Activated naive CD8-positive, alpha-beta T cell treated with anti-CD3 and anti-CD28 coated beads, Interleukin-2, amount 50 U/mL, for 24 hours (primary cell): Measurements from ENCODE around the gene DENND1B.
"Not testable (repeated sequence)": the region's sequence is repeated elsewhere in the genome, so short reads cannot be mapped to it uniquely, and the experiment has no call there.

Source experiments
- ATAC-seq: fragments of 150-1000 bp; cut with Tn5 transposase; one replicate; pipeline ENCODE4 v1.10.0; 2021
- DNase-seq: peaks from one replicate; pipeline ENCODE4 v3.0.0; 2021
- H3K27ac Mint-ChIP-seq: one replicate; pipeline ENCODE4 v1.8.0; 2021; ENCODE audit warnings: mild to moderate bottlenecking, mixed read lengths
- H3K27me3 Mint-ChIP-seq: one replicate; pipeline ENCODE4 v1.8.0; 2021; ENCODE audit warnings: mixed read lengths
- H3K36me3 Mint-ChIP-seq: one replicate; pipeline ENCODE4 v1.8.0; 2021; ENCODE audit warnings: low read depth, mixed read lengths
- H3K4me1 Mint-ChIP-seq: one replicate; pipeline ENCODE4 v1.8.0; 2021; ENCODE audit warnings: mixed read lengths
- H3K4me3 Mint-ChIP-seq: one replicate; pipeline ENCODE4 v1.8.0; 2021; ENCODE audit warnings: mild to moderate bottlenecking, moderate library complexity, mixed read lengths
- H3K9me3 Mint-ChIP-seq: one replicate; pipeline ENCODE4 v1.8.0; 2021; ENCODE audit warnings: mixed read lengths

The DENND1B gene

DNA sequence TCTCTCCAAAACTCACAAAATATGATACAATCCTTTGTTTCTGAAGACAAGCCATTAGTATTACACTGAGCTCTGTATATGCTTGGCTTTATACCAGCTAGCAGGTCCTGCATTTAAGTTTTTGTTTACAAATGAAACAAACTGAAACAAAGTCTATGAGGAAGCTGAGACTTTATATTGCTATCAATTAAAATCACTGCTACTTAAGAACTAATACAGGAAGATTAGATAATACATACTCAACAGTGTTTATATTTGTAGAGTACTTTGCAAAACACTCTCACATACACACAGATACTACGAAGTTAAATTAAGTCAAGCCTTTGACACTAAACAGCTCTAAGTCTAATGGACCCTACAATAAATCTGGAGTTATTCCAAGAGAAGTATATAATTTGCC, 259.9 kb downstream of the DENND1B start:
- DNase-seq (no peak), ATAC-seq (no peak)
- Mint-ChIP-seq H3K27me3 (no peaks in the 10 kb centered on the region), H3K27ac (no peak overlapping the region), H3K4me3 (no peak overlapping the region), H3K4me1 (no peaks in the 10 kb centered on the region), H3K36me3 (peaks cover 3% of the 10 kb centered on the region), H3K9me3 (no peaks in the 10 kb centered on the region)

DNA sequence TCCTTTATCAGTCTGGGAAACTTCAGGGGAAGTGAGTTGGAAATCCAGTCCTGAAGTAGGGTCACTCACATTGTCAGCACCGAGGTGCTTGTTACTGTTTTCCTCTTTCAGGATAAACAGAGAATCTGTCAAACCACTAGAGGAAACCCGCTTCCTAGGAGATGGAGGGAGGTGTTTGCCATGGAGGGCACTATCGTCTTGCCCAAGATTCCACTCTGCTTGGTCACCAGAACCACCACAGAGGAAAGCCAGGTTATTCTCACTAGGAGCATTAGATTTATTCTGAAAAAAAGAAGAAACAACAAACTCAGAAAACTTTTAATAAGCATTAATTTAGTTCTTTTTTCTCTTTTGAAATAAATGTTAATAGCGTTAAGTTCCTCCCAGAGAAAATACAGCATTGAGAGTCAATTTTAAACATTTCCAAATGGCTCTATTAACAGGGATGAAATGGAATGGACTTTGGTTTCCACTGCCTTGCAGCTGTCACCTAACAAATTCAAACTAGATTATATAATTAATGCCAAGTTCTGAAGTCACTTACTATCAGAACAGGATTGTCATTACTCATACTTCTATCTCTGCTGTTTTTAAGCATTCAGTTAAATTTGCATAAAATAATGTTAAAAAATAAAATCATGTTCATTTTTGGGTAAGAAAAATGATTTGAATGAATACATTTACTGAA, 264.4 kb downstream of the DENND1B start:
- Mint-ChIP-seq H3K9me3 (no peaks in the 10 kb centered on the region), H3K27me3 (no peaks in the 10 kb centered on the region), H3K36me3 (peaks cover 4% of the 10 kb centered on the region), H3K4me3 (no peak overlapping the region), H3K27ac (no peak overlapping the region), H3K4me1 (no peaks in the 10 kb centered on the region)
- ATAC-seq (no peak), DNase-seq (no peak)

- DNase-seq (no peak), ATAC-seq (no peak)
- no peak overlapping the region for H3K4me3 Mint-ChIP-seq
- H3K27ac Mint-ChIP-seq: no peak overlapping the region
- no peaks in the 10 kb centered on the region for H3K36me3 Mint-ChIP-seq
- no peaks in the 10 kb centered on the region for H3K4me1 Mint-ChIP-seq
- H3K27me3 Mint-ChIP-seq: peaks cover 5% of the 10 kb centered on the region
- no peaks in the 10 kb centered on the region for H3K9me3 Mint-ChIP-seq
Observed at GRCh38 chr1:197496722-197497121, 278.6 kb downstream of the DENND1B start.

DNA sequence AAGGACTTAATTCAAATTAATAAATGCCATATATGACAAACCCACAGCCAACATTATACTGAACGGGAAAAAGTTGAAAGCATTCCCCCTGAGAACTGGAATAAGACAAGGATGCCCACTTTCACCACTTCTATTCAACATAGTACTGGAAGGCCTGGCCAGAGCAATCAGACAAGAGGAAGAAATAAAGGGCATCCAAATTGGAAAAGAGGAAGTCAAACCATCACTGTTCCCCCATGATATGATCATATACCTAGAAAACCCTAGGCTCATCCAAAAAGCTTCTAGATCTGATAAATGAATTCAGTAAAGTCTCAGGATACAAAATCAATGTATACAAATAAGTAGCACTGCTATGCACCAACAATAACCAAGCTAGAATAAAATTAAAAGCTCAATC, 283.8 kb downstream of the DENND1B start:
- H3K27ac Mint-ChIP-seq, DNase-seq, H3K27me3 Mint-ChIP-seq, H3K9me3 Mint-ChIP-seq, ATAC-seq, H3K36me3 Mint-ChIP-seq, H3K4me1 Mint-ChIP-seq, H3K4me3 Mint-ChIP-seq: not testable (repeated sequence)

GRCh38 chr1:197486946-197487345, 288.3 kb downstream of the DENND1B start:
- no peak overlapping the region for H3K4me3 Mint-ChIP-seq
- ATAC-seq (no peak), DNase-seq (no peak)
- H3K4me1 Mint-ChIP-seq: no peaks in the 10 kb centered on the region
- H3K27ac Mint-ChIP-seq: no peak overlapping the region
- H3K27me3 Mint-ChIP-seq: peaks cover 3% of the 10 kb centered on the region
- no peaks in the 10 kb centered on the region for H3K36me3 Mint-ChIP-seq
- peaks cover 6% of the 10 kb centered on the region for H3K9me3 Mint-ChIP-seq

DNA sequence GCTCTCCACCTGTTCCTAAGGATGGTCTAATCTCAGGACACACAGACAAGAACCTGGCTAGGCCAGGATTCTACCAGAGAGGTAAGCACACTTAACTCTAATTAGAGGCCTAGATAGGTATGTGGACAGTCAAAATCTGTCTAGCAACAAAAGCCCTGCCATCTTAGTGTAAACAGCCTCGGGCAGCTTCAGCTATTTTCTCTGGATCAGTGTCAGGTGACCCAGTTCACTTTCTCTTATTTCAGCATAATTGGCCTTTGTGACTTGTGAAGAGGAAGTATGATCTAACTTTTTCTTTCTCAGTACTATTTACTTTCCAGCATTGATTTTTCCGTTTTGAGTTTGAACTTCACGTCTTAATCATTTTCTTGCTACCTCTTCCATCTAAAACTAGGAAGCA, 289.5 kb downstream of the DENND1B start:
- H3K36me3 Mint-ChIP-seq: no peaks in the 10 kb centered on the region
- no peak overlapping the region for H3K4me3 Mint-ChIP-seq
- DNase-seq: no peak
- peaks cover 3% of the 10 kb centered on the region for H3K27me3 Mint-ChIP-seq
- H3K4me1 Mint-ChIP-seq: peaks cover 10% of the 10 kb centered on the region
- no peak overlapping the region for H3K27ac Mint-ChIP-seq
- no peak for ATAC-seq
- peaks cover 6% of the 10 kb centered on the region for H3K9me3 Mint-ChIP-seq

- Mint-ChIP-seq H3K4me1 (peaks cover 10% of the 10 kb centered on the region), H3K27ac (no peak overlapping the region), H3K36me3 (no peaks in the 10 kb centered on the region), H3K27me3 (no peaks in the 10 kb centered on the region), H3K9me3 (no peaks in the 10 kb centered on the region), H3K4me3 (no peak overlapping the region)
- peak; percentile 14 for DNase-seq
- ATAC-seq: peak; percentile 86
Observed at GRCh38 chr1:197481101-197481500, 294.2 kb downstream of the DENND1B start.

DNA sequence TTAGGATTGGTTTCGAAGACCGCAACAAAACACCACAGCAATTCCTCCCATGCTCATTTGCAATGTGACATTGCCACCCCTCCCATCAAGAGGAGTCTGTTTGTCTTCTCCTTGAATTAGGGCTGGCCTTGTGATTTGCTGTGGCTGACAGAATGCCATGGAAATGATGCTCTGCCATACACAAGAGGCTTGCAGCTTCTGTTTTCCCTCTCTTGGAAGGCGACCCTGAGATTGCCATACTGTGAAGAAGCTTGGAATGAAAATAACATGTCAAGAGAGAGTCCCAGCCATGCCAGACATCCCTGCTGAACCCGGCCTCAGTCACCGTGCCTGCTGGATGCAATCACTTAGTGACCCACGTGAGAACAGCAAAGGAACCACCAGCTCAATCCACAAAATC, 294.8 kb downstream of the DENND1B start:
- no peak overlapping the region for H3K27ac Mint-ChIP-seq
- no peak for ATAC-seq

DNA sequence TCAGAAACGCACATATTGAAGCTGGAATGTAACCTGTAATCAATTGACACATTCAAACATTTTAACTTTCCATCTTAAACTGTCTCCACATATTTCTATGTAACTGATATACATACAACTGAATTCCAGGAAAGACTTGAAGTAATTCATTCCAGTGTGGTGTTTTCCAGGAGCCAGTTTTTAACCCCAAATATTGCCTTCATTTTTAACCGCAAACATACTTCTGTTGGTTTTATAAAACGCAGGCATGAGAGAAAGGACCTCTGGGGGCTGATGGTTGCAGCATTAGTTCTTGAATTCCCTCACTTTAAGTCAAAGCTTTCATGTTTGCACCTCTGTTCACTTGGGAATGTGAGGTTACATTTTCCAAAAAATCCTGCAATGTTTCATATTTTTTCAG, 303.1 kb downstream of the DENND1B start:
- no peak for DNase-seq
- no peak overlapping the region for H3K27ac Mint-ChIP-seq
- no peak overlapping the region for H3K4me3 Mint-ChIP-seq
- no peaks in the 10 kb centered on the region for H3K9me3 Mint-ChIP-seq
- H3K4me1 Mint-ChIP-seq: no peaks in the 10 kb centered on the region
- ATAC-seq: no peak
- no peaks in the 10 kb centered on the region for H3K27me3 Mint-ChIP-seq
- H3K36me3 Mint-ChIP-seq: no peaks in the 10 kb centered on the region

More for the DNA sequence above, 294.8 kb downstream of the DENND1B start:
- H3K9me3 Mint-ChIP-seq: no peaks in the 10 kb centered on the region
- H3K4me3 Mint-ChIP-seq: no peak overlapping the region
- no peaks in the 10 kb centered on the region for H3K27me3 Mint-ChIP-seq
- H3K36me3 Mint-ChIP-seq: no peaks in the 10 kb centered on the region
- no peak for DNase-seq
- peaks cover 10% of the 10 kb centered on the region for H3K4me1 Mint-ChIP-seq

DNA sequence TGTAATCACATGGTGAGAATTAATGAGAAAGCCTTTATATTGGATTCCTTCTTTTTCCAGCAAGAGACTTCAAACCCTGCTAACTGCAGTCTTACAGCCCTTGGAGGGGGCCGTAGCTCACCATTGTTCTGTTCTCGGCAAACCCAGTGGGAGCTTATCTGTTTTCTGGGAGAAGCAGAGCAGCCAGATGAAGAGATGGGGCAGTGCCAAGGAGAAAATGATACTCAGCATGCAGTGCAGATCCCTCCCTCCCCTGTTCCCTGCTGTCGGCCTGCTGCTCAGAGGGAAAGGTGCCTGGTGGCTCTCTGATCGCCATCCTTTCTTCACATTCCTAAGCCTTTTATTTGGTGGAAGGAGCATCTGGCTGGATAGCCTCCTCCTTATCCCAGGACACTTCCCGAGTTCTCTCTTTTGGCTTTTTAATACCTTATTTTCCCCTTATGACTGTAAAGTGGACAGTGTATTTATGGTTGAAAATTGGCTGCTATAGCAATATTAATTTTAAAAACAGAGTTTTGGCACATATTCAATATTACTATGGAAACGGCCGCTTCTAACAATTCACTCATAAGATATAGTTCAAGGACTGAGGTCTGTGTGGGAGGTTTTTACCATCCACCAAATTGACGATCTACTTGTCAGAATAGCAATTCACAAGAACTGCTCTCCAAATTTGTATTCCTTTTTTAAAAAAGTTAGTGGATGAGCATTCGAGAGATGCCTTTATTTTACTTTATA, 303.9 kb downstream of the DENND1B start:
- Mint-ChIP-seq H3K36me3 (no peaks in the 10 kb centered on the region), H3K4me1 (no peaks in the 10 kb centered on the region), H3K9me3 (no peaks in the 10 kb centered on the region), H3K27ac (no peak overlapping the region), H3K4me3 (no peak overlapping the region), H3K27me3 (no peaks in the 10 kb centered on the region)
- DNase-seq: no peak
- no peak for ATAC-seq

DNA sequence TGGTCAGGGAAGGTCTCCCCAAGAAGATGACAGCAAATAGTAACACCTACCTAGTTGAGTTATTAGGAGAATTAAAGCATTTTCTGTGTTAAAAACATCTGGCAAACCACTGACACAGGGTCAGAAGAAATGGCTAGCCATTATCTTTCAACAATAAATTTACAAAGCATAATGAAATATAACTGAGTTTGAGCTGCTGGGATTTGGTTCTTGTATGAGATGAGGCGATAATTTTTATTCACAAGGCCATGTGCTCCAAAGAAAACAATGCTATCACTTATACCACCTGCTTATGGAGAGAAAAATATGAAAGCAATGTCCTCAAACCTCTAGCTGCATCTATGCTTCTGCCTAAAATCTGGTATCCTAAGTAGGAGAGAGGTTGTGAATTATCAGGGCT, 304.9 kb downstream of the DENND1B start:
- no peak for ATAC-seq
- Mint-ChIP-seq H3K4me1 (no peaks in the 10 kb centered on the region), H3K27ac (no peak overlapping the region), H3K27me3 (no peaks in the 10 kb centered on the region), H3K9me3 (no peaks in the 10 kb centered on the region), H3K36me3 (no peaks in the 10 kb centered on the region), H3K4me3 (no peak overlapping the region)
- no peak for DNase-seq

DNA sequence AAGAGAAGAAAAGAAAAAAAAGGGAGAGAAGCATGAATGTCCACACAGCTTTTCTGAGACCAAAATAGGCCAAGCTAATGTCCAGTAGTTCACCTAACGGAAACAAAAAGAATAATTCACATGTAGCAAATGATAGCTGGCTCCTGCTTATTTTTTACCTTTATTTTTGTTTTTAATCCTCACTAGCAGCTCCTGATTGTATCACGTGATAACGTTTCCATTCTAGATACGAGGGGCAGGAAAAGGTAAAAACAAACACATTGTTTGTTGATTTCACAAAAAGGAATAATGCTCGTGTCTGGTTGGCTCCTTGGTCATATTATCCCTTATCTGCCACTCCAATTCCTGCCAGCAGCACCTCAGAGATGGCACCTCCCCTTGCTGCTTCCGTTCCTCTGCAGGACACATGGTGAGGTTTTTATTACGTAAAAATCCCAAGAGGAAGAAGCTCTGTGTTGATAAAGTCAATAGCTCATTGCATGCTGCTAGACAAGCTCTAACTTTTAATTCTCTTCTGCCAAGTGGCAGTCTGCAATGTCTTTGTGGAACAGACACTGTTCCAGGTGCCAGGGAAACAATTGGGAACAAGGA, 305.6 kb downstream of the DENND1B start:
- ATAC-seq (no peak), DNase-seq (no peak)
- Mint-ChIP-seq H3K27ac (no peak overlapping the region), H3K27me3 (no peaks in the 10 kb centered on the region), H3K36me3 (no peaks in the 10 kb centered on the region), H3K9me3 (no peaks in the 10 kb centered on the region), H3K4me3 (no peak overlapping the region), H3K4me1 (no peaks in the 10 kb centered on the region)

- H3K36me3 Mint-ChIP-seq: no peaks in the 10 kb centered on the region
- H3K27ac Mint-ChIP-seq: no peak overlapping the region
- no peak for DNase-seq
- H3K4me3 Mint-ChIP-seq: no peak overlapping the region
- no peak for ATAC-seq
- no peaks in the 10 kb centered on the region for H3K27me3 Mint-ChIP-seq
- no peaks in the 10 kb centered on the region for H3K9me3 Mint-ChIP-seq
- no peaks in the 10 kb centered on the region for H3K4me1 Mint-ChIP-seq
Observed at GRCh38 chr1:197468543-197469175, 306.6 kb downstream of the DENND1B start.

GRCh38 chr1:197467881-197468280, 307.4 kb downstream of the DENND1B start:
- Mint-ChIP-seq H3K36me3 (no peaks in the 10 kb centered on the region), H3K4me1 (no peaks in the 10 kb centered on the region), H3K27ac (no peak overlapping the region), H3K4me3 (no peak overlapping the region), H3K9me3 (no peaks in the 10 kb centered on the region), H3K27me3 (no peaks in the 10 kb centered on the region)
- DNase-seq: no peak
- no peak for ATAC-seq

- DNase-seq (no peak), ATAC-seq (no peak)
- Mint-ChIP-seq H3K4me1 (no peaks in the 10 kb centered on the region), H3K9me3 (no peaks in the 10 kb centered on the region), H3K36me3 (no peaks in the 10 kb centered on the region), H3K27me3 (no peaks in the 10 kb centered on the region), H3K4me3 (no peak overlapping the region), H3K27ac (no peak overlapping the region)
Observed at GRCh38 chr1:197466813-197467212, 308.5 kb downstream of the DENND1B start.
